ENCODE results near the gene CDC42BPB.

Gene CDC42BPB

GRCh38 chr14:102984336-102985102 is 72.8 kb downstream of the CDC42BPB start:
- DNase-seq: no peak

DNA sequence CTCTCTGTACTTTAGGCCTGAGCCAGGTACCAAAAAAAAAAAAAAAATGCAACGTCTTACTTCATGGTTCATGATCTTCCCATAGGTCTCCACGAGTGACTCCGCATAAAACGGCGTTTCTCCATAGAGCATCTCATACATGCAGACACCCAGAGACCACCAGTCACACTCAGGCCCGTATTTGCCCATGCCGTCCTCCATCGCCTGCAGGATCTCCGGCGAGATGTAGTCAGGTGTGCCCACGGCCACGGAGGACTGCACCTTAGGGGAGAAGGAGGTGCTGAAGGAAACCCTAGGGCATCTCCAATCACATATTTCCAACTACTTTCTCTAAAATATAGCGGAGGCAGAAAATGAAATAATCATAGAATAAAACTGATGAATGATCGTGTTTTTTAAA is 73.9 kb downstream of the CDC42BPB start:
- no peak for DNase-seq

DNA sequence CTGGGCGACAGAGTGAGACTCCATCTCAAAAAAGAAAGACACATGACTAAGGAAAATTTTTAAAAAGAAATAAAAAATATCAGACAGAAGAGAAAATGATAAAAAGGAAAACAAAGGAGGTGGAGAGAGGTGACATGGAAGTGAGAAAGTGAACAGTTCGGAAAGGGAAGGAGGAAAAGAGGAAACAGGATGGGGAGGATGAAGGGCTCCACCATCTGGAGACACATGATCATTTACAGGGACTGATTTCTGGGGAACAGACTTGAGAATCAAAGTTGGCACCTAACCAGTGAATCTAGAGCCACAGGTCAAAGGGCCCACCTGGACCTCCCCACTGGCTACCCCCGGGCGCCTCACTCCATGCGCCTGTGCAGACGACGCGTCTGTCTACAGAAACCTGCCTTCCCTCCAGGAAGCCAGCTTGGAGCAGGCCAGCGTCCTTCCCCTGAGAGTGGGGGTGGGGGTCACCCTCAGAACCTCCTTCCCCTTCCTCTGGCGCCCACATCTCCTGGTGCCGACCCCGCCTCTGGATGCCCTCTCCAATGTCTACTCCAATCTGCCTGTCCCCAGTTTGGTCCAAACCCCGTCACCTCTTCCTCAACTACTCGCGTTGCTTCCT is 74.4 kb downstream of the CDC42BPB start:
- DNase-seq: no peak

GRCh38 chr14:102980409-102980810 is 76.9 kb downstream of the CDC42BPB start:
- DNase-seq: no peak

DNA sequence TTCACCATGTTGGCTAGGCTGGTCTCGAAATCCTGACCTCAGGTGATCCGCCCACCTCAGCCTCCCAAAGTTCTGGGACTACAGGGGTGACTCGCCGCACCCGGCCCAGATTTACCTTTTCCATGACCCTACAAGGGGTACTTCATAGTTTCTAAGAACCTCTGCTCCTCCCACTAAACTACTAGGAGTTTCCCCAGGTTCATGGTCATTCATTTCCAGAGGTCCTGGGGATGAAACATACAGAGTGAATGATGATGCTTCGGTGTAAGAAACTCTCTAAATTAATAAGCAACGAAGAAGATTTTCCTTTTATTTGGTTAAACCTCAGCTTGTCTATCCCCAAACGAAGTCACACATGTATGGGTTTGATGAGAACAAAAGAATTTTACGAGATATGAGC is 77.9 kb downstream of the CDC42BPB start:
- DNase-seq: no peak

- DNase-seq: no peak
Observed at GRCh38 chr14:102977475-102977874, 79.9 kb downstream of the CDC42BPB start.

GRCh38 chr14:102975662-102976061 is 81.7 kb downstream of the CDC42BPB start:
- DNase-seq: no peak

DNA sequence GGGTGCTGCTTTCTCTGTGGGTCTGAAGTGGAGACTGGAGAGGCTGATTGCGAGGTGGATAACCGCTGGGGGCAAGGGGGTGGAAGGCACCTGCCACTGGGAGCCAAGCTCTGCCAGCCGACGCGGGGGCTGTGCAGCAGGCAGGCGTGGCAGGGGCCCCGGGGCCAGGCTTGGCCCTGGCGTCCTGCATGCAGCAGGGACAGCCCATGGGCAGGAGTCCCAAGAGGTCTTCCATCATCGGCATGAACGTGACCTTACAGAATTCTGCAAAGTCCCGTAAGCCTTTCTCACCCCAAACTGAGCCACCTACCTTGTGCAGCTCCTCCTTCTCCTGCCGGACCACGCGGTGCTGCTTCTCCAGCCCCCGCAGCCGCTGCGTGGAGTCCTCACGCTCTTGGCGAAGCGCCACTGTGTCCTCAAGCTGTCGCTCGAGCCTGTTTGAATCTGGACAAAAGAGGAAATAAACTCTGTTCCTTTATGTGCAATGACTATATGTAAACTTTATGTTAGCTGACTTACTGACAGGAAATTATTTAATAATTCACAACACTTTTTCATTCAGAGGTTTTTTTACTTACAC is 83.6 kb downstream of the CDC42BPB start:
- no peak for DNase-seq

DNA sequence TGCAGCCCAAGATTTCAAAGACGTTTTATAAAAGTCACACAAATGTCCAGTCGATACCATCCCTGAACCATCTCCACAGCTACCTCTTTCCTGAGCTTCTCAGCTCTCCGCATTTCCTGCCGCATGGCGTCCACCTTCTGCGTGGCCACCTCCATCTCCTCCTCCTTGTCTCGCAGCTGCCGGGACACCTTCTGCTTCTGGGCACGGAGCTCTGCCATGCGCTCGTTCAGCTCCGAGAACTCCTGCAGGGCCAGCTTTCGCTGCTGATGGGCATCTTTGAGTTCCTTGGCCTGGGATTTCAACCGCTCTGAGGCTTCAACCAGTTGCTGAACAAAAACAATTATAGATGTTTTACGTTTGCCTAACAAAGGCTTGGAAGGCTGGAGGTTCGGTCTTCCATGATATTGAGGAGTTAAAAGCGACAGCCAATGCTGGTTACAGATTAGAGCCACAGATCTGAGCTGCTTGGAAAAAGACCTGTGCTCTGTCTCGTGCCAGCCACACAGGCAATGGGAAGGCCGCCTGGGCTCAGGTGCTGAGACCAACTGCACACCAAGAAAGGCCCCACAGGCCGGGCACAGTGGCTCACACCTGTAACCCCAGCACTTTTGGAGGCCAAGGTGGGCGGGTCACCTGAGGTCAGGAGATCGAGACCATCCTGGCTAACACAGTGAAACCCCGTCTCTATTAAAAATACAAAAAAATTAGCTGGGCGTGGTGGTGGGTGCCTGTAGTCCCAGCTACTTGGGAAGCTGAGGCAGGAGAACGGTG is 85.3 kb downstream of the CDC42BPB start:
- no peak for DNase-seq

- no peak for DNase-seq
Observed at GRCh38 chr14:102971314-102971713, 86.0 kb downstream of the CDC42BPB start.

- DNase-seq: no peak
Observed at GRCh38 chr14:102970496-102970895, 86.9 kb downstream of the CDC42BPB start.

GRCh38 chr14:102969901-102970300 is 87.4 kb downstream of the CDC42BPB start:
- DNase-seq: no peak

DNA sequence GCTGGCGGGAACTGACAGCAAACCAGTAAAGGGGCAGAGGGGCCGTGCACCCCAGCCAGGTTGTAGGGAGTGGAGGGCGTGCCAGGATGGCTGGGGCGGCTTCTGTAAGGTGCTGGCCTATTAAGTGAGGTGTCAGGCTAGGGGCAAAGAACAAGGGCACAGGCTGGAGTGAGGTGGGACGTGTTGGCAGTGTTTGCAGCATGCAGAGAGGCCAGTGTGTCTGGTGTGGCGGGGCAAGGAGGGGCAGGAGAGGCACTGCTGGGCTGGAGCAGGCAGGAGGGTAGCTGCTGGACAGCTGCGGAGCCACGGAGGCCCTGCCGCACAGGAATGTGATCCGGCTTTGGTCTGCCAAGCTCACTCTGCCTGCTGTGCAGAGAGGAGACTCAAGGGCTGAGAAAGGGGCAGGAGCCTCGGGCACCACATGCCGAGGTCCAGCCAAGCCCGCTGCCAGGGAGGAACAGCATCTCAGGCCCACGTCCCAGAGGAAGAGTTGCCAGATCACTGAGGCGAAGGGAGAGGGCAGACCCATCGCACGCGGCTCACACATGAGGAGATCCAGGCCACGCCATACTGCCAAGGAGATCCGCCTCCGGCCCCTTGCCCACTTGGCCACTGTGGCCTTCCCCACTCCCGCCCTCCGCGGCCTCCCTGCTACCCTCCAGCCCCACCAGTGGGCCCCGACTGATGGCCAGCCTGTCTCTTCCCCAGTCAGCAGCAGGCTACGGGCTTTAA is 88.1 kb downstream of the CDC42BPB start:
- no peak for DNase-seq

GRCh38 chr14:102968306-102968705 is 89.0 kb downstream of the CDC42BPB start:
- DNase-seq: no peak

GRCh38 chr14:102967506-102967795 is 89.9 kb downstream of the CDC42BPB start:
- no peak for DNase-seq

DNA sequence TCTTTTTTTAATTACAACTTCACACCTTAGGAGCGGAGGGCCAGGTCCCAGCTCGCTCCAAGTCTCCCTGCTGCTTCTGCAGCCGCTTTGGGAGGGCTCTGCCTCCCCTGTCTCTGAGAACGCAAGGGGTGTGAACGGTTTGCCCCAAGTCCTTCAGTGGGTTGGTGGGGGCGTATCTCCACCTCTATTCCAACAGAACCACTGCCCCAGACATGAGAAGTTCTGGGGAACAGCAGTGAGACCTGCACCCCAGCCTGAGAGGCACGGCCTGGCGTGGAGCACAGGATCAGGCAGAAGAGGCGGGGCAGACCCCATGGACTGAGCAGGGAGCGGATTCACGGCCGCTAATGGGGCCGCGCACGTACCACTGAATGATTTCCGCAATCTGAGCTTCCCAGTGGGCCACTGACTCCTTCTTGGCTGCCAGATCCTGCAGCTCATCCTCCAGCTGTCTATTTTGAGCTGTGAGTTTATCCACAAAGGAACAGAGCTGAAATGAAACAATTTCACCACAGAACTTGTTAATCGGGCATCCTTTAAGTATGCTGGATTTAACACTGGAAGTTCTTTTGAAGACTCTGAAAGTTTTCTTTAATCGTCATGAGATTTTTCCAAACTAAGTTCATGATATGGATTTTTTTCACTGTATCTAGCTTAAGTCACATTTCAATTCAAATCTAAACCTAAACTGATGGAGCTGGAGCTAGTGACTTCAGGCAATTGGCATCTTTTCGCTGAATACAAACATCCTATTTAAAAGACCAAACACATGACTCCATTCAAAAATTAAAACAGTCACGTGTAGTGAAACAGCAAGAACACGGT is 90.5 kb downstream of the CDC42BPB start:
- DNase-seq: no peak

GRCh38 chr14:102965971-102966655 is 91.2 kb downstream of the CDC42BPB start:
- DNase-seq: no peak

- no peak for DNase-seq
Observed at GRCh38 chr14:102965282-102965681, 92.1 kb downstream of the CDC42BPB start.

- DNase-seq: no peak
Observed at GRCh38 chr14:102964152-102964730, 93.1 kb downstream of the CDC42BPB start.

- no peak for DNase-seq
Observed at GRCh38 chr14:102962111-102962627, 95.2 kb downstream of the CDC42BPB start.

GRCh38 chr14:102958461-102958860 is 98.9 kb downstream of the CDC42BPB start:
- DNase-seq: no peak
